ENCODE results near the gene GPX4.
"Not testable (repeated sequence)": the region's sequence is repeated elsewhere in the genome, so short reads cannot be mapped to it uniquely, and the experiment has no call there.

GPX4 gene

DNA sequence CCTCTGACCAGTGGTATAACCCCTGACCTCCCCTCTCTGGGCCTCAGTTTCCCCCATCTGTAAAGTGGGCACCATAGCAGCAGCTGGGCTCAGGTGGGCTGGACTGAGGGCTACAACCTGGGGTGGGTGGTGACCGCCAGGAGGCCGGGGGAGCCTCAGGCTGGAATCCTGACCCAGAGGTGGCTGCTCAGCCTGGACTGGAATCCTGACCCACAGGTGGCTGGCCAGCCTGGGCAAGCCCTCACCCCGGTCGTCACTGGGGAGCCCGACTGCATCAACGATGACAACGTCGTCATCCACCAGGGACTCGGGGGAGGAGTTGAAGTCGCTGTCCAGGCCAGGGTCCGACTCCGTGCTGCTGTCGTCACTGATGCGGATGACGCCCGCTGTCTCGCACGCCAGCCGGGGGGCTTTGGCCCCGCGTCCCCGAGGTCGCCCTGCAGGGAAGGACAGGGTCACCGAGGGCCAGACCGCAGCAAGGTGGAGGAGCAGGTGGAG is 10.2 kb downstream of the GPX4 start:
- DNase-seq (ENCODE audit: low read depth), result no peak

DNA sequence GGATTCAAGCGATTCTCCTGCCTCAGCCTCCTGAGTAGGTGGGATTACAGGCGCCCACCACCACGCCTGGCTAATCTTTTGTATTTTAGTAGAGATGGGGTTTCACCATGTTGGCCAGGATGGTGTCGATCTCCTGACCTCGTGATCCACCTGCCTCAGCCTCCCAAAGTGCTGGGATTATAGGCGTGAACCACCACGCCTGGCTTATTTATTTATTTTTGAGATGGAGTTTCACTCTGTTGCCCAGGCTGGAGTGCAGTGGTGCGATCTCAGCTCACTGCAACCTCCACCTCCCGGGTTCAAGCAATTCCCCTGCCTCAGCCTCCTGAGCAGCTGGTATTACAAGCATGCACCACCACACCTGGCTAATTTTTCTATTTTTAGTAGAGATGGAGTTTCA is 10.9 kb downstream of the GPX4 start:
- not testable (repeated sequence) for DNase-seq (ENCODE audit: low read depth)

DNA sequence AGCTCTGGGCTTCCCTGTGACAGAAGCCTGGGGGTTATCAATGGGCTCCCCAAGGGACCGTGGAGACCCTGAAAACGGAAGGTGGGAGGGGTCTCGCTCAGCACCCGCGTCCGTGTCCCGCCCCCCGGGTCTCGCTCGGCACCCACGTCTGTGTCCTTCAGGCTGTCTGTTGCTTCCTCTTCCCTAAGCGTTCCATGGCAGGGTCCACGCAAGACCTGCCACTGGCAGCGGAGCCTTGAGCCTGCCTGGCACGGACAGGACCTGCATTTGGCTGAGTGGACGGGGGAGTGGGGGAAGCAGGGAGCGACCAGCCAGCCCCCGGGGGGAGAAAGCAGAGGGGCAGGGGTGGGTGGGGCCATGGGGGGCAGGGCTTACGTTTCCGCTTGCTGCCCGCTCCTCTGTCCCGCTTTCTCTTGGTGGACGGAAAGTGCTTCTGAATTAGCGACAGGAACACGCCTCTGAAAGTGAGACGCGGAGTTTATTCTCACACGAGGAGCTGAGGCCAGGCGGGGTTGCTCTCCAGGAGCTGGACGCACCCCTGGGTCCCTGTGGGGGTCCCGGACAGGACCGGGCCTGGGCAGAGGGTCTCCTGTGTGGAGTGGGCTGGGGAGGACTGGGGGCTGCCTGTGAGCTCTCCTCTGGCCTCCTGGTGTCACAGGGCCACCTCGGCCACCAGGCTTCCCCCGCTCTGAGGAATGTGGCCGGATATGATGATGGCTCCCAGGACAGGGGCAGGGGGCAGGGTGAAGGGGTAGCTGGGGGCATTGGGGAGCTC is 12.0 kb downstream of the GPX4 start:
- DNase-seq (ENCODE audit: low read depth), result no peak

- DNase-seq (ENCODE audit: low read depth), result no peak
These were observed 13.2 kb downstream of the GPX4 start for GRCh38 chr19:1116726-1117581.

DNA sequence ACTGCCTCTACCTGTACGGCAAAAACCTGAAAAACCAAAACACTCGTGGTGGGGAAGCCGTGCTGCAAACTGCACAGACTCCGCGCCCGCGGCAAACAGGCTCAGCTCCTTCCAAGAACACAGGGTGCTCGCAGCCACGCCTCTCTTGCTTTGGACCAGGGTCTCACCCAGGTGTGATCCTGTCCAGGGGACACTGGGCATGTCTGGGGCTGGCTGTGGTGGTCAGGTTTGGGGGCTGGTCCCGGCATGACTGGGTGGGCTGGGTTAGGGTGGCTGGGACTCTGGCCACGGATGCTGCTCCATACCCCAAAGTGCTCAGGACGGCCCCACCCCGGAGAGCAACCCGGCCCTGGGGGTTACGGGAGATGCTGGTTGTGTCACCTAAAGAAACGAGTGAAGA is 13.9 kb downstream of the GPX4 start:
- no peak for DNase-seq (ENCODE audit: low read depth)

DNA sequence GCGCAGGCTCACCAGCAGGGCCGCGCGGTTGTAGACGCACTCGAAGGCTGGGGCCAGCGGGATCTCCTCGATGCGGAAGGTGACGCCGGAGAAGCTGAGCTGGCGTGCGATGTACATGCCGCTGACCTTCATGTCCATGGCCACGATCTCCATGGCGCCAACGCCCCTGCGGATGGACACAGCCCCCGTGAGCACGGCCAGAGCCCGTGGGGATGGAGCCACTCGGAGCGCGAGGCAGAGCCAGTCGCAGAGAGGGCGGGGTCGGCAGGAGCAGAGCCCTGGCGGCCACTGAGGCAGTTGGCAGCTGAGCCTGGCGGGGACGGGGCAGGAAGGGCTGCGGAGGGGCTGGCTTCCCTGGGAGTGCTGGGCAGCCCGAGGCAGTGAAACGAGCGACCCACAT is 15.2 kb downstream of the GPX4 start:
- no peak for DNase-seq (ENCODE audit: low read depth)

DNA sequence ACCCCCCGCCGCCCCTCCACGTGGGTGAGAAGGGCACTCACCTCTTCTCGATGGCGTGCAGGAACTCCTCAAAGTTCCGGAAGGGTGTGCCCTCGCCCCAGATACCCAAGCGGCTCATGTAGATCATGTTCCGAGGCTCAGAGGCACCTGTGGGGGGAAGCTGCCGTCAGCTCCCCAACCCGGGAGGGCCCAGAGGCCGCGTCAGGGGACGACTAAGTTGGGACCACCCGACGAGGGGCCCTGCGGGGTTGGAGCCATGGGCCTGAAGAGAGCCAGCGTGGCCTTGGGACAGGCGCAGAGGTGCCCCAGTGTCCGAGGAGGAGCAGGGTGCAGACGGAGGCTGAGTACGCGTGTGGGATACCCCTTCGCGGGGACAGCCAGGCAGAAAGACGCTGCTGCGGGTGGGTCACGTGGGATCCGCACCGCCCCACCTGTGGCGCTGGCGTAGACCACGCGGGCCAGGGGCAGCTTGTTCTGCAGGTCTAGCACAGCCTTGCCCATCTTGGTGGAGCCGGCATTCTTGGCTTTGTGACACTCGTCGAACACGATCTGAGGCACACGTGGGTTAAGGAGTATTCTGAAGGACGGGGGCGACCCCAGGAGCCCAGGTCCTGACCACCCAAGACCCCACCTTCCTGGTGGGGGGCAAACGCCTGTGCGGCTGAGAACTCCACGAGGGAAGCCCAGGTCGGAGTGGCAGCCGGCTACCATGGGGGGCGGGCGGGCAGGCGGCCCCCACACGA is 15.9 kb downstream of the GPX4 start:
- no peak for DNase-seq (ENCODE audit: low read depth)

GRCh38 chr19:1121395-1121794 is 17.6 kb downstream of the GPX4 start:
- no peak for DNase-seq (ENCODE audit: low read depth)

GRCh38 chr19:1122021-1122971 is 18.5 kb downstream of the GPX4 start:
- DNase-seq (ENCODE audit: low read depth), result no peak

GRCh38 chr19:1122972-1123363 is 19.2 kb downstream of the GPX4 start:
- DNase-seq (ENCODE audit: low read depth), result no peak

- DNase-seq (ENCODE audit: low read depth), result no peak
These were observed 19.6 kb downstream of the GPX4 start for GRCh38 chr19:1123381-1123780.

DNA sequence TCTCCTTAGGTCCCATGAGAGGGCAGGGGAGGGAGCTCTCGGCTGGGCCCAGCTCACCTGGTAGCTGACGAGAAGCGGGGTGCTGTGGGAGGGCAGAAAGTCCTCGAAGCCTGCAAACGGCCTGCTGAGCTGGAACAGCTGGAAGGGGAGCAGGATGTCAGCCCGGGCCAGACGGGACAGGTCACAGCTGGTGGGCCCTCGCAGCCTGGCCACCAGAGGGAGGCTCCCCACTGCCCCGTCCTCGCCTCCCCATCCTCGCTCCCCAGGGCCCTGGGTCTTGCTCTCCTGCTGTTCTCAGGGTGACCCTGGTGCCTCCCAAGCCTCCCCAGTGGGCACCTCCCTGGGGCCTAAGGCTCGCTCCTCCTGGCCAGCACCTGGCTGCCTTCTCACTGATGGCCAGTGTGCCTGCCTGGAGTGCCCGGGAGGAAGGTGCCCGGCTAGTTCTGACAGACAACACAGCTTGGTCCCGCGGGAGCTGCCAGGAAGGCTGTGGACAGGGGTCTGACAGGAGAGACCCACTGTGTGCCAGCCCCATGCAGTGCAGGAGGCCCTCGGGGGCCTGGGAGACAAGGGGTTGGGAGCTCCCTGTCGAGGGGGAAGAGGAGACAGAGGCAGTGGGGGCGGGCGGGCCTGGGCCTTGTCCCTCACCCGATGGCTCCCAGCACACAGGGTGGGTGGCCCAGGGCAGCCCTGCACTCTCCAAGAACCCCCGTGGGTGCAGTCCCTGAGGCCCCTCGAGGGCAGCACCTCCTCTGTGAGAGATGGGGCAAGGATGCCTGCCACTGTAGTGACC is 20.3 kb downstream of the GPX4 start:
- DNase-seq (ENCODE audit: low read depth), result no peak

- no peak for DNase-seq (ENCODE audit: low read depth)
These were observed 22.0 kb downstream of the GPX4 start for GRCh38 chr19:1125601-1126467.

- DNase-seq (ENCODE audit: low read depth), result no peak
These were observed 23.4 kb downstream of the GPX4 start for GRCh38 chr19:1126984-1127760.

DNA sequence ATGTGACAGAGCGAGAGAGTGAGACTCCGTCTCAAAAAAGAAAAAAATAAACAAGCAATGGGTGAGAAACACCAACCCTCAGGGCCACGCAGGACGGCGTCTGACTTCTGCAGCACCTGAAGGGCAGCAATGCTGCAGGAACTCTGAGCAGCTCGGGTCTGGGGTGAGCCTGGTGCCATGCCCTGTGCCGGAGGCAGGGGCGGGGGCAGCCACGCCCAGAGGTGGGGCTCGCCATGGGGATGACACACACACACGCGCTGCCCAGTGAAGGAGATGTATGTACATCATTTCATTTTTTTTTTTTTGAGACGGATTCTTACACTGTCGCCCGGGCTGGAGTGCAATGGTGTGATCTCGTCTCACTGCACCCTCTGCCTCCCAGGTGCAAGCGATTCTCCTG is 24.3 kb downstream of the GPX4 start:
- DNase-seq (ENCODE audit: low read depth), result no peak

GRCh38 chr19:1129084-1129483 is 25.3 kb downstream of the GPX4 start:
- not testable (repeated sequence) for DNase-seq (ENCODE audit: low read depth)

GRCh38 chr19:1129535-1129934 is 25.7 kb downstream of the GPX4 start:
- no peak for DNase-seq (ENCODE audit: low read depth)
